ENCODE measurements around the gene ADAM10. TPM values are rescaled to one million over a fixed set of nuclear protein-coding genes. Genes with fewer than 3 reads are reported as not detected.

Gene ADAM10
- total and polyA plus RNA-seq, 2 of the 4 experiments (the other 2 are of a cell fraction), result 110 to 185 TPM

DNA sequence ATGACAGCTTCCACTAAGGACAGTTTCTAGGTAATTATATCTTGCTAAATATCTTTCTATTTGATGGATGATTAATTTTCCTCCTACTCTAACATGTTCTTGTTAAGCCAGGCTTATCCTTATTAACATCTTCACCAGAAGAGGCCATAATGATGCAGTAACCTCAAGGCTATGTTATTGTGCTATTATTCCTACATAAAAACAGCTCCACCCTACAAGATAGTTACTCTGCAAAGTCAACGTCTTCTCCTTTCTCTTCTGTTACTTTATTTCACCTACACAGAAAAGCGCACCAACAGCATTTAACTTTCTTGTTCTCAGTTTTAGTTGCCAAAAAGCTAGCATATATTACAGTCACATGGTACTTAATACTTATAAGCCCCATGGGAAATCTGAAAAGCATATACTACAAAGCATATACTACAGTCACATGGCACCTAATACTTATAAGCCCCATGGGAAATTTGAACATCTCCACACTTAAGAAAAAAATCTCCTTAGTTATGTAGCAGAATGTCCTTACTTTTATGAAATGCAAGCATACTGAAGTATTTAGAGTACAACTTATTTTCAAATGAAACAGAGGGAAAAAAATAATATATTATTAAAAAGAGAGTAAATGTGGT lies 13.4 kb downstream of the ADAM10 start:
- H3K56ac ChIP-seq (ENCODE audit: extremely low read depth, insufficient read depth, low read length), result no peak overlapping the region
- H2AK9ac ChIP-seq (replicated peaks; ENCODE audit: low read depth, low read length, poor library complexity), result no peak overlapping the region
- no peak overlapping the region for H3K23ac ChIP-seq (ENCODE audit: low read depth, low read length)
- H4K8ac ChIP-seq (ENCODE audit: low read depth in 2 of 2, low read length in 2 of 2), result no peak overlapping the region
- H2AK5ac ChIP-seq (ENCODE audit: low read depth, low read length), result no peak overlapping the region
- POLR2A ChIA-PET (ENCODE audit: unreplicated experiment), result interaction anchor here (1.3 kb wide), 1 partner anchor 14 kb away, joined by 3 read pairs; the partner anchor contains the start of gene ADAM10
- H3K4me1 ChIP-seq (ENCODE audit: control insufficient read depth, insufficient read depth, low read length), result peaks cover 10% of the 10 kb centered on the region
- dilution Hi-C loops (cut with HindIII; ENCODE audit: low sequenced_read_pairs, unreplicated experiment) (no loop called here), intact Hi-C loops (cut with micrococcal nuclease) (no loop called here), in situ Hi-C loops (cut with MboI; ENCODE audit: low sequenced_read_pairs) (no loop called here)
- ATAC-seq (ENCODE audit: low read depth), result no peak
- H2BK120ac ChIP-seq (ENCODE audit: low read depth, low read length), result no peak overlapping the region
- no peaks in the 10 kb centered on the region for H3K9me3 ChIP-seq (ENCODE audit: control insufficient read depth, insufficient read depth, low read length)
- H3K36me3 ChIP-seq (ENCODE audit: control insufficient read depth, insufficient read depth, low read length), result no peaks in the 10 kb centered on the region; the same call in 1 of the 2 replicates
- H3K9ac ChIP-seq (ENCODE audit: low read depth, low read length), result no peak overlapping the region
- no peak overlapping the region for H2BK5ac ChIP-seq (ENCODE audit: low read depth, low read length, poor library complexity, severe bottlenecking)
- no peak overlapping the region for H2BK20ac ChIP-seq (ENCODE audit: low read depth, low read length)
- H2BK15ac ChIP-seq (ENCODE audit: low read depth, low read length), result no peak overlapping the region
- peaks cover 83% of the 10 kb centered on the region for H4K20me1 ChIP-seq (ENCODE audit: insufficient read depth, low read length)
- H3K9me1 ChIP-seq (ENCODE audit: insufficient read depth, low read length), result peaks cover 19% of the 10 kb centered on the region
- no peaks in the 10 kb centered on the region for H3K27me3 ChIP-seq (ENCODE audit: control insufficient read depth, insufficient read depth, low read length)
- no peak overlapping the region for H4K91ac ChIP-seq (ENCODE audit: insufficient read depth, low read depth, low read length)
- H4K5ac ChIP-seq (ENCODE audit: low read depth, low read length), result no peak overlapping the region
- TF ChIP-seq MAFK (IDR thresholded peaks at IDR 0.05; ENCODE audit: low read depth, low read length) (no peak), NFE2L2 (IDR thresholded peaks at IDR 0.05; ENCODE audit: low read depth, low read length) (no peak), FOS (IDR thresholded peaks at IDR 0.05; ENCODE audit: low read depth, low read length) (no peak), RCOR1 (IDR thresholded peaks at IDR 0.05; ENCODE audit: insufficient replicate concordance, low read length) (no peak), RAD21 (IDR thresholded peaks at IDR 0.05; ENCODE audit: low read length) (no peak), RFX5 (IDR thresholded peaks at IDR 0.05; ENCODE audit: low read depth, low read length) (no peak), MAZ (IDR thresholded peaks at IDR 0.05; ENCODE audit: borderline replicate concordance, low read depth, low read length) (no peak), POLR2A (IDR thresholded peaks at IDR 0.05; ENCODE audit: low read depth, low read length) (no peak), SMC3 (IDR thresholded peaks at IDR 0.05; ENCODE audit: low read depth, low read length) (no peak)
- TF ChIP-seq, protein P1, sequence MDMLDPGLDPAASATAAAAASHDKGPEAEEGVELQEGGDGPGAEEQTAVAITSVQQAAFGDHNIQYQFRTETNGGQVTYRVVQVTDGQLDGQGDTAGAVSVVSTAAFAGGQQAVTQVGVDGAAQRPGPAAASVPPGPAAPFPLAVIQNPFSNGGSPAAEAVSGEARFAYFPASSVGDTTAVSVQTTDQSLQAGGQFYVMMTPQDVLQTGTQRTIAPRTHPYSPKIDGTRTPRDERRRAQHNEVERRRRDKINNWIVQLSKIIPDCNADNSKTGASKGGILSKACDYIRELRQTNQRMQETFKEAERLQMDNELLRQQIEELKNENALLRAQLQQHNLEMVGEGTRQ (IDR thresholded peaks at IDR 0.05; ENCODE audit: low read depth, low read length), result no peak
- TF ChIP-seq, protein P2, sequence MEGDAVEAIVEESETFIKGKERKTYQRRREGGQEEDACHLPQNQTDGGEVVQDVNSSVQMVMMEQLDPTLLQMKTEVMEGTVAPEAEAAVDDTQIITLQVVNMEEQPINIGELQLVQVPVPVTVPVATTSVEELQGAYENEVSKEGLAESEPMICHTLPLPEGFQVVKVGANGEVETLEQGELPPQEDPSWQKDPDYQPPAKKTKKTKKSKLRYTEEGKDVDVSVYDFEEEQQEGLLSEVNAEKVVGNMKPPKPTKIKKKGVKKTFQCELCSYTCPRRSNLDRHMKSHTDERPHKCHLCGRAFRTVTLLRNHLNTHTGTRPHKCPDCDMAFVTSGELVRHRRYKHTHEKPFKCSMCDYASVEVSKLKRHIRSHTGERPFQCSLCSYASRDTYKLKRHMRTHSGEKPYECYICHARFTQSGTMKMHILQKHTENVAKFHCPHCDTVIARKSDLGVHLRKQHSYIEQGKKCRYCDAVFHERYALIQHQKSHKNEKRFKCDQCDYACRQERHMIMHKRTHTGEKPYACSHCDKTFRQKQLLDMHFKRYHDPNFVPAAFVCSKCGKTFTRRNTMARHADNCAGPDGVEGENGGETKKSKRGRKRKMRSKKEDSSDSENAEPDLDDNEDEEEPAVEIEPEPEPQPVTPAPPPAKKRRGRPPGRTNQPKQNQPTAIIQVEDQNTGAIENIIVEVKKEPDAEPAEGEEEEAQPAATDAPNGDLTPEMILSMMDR (conservative IDR thresholded peaks at IDR 0.05; ENCODE audit: low read depth, low read length), result no peak
- TF ChIP-seq, protein P3, sequence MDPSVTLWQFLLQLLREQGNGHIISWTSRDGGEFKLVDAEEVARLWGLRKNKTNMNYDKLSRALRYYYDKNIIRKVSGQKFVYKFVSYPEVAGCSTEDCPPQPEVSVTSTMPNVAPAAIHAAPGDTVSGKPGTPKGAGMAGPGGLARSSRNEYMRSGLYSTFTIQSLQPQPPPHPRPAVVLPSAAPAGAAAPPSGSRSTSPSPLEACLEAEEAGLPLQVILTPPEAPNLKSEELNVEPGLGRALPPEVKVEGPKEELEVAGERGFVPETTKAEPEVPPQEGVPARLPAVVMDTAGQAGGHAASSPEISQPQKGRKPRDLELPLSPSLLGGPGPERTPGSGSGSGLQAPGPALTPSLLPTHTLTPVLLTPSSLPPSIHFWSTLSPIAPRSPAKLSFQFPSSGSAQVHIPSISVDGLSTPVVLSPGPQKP (IDR thresholded peaks at IDR 0.05; ENCODE audit: borderline replicate concordance, low read depth, low read length), result no peak
- WGBS, 2 experiments (ENCODE audit: extremely low coverage in 2 of 2, insufficient read length in 1 of 2), result 86% methylated on average over 1 of the region's 2 CpGs; no CpG with 5 or more reads in 1 of the 2 experiments
- H3K18ac ChIP-seq (ENCODE audit: low read depth, low read length), result no peak overlapping the region
- CTCF ChIA-PET, result no interaction called here
- H3K4me2 ChIP-seq (ENCODE audit: low read depth, low read length), result no peak overlapping the region
- no TSS peak for BruUV-seq (replicated peaks)
- H3K27ac ChIP-seq (ENCODE audit: insufficient read depth, low read length), result no peak overlapping the region
- H3K79me1 ChIP-seq (ENCODE audit: low read depth in 1 of 2, low read length in 2 of 2), result peaks cover 8 to 77% of the 10 kb centered on the region in 2 experiments; a peak in 3 of 4 replicates
- DNase-seq, result no peak
- H3K4ac ChIP-seq (ENCODE audit: low read depth, low read length), result no peak overlapping the region
- H3K14ac ChIP-seq (replicated peaks; ENCODE audit: low read depth, low read length), result no peak overlapping the region
- no peak overlapping the region for H2AFZ ChIP-seq (replicated peaks; ENCODE audit: low read length, poor library complexity)
- H3K4me3 ChIP-seq (ENCODE audit: insufficient read depth, low read depth, low read length), result no peak overlapping the region
